Trophoblast cell (in vitro differentiated cells and primary cell): ENCODE data around the gene NDNF.

ENCODE experiments used
- DNase-seq, 2 donors: peaks; one replicate each; pipeline ENCODE4 v3.0.0-alpha.2; 2016
- H2AFZ ChIP-seq: 2 replicates; pipeline ENCODE4 v1.6.1; 2013; ENCODE audit warnings: low read length, moderate library complexity, mild to moderate bottlenecking; ENCODE audit not compliant: insufficient read depth, poor library complexity
- H2AK5ac ChIP-seq: 2 replicates; pipeline ENCODE4 v1.6.1; 2013; ENCODE audit warnings: mild to moderate bottlenecking, low read length
- H2BK120ac ChIP-seq: 2 replicates; pipeline ENCODE4 v1.6.1; 2013; ENCODE audit warnings: low read length, mild to moderate bottlenecking, moderate library complexity; ENCODE audit not compliant: insufficient read depth, poor library complexity
- H2BK12ac ChIP-seq: 2 replicates; pipeline ENCODE4 v1.6.1; 2013; ENCODE audit warnings: mild to moderate bottlenecking, low read length, moderate library complexity
- H2BK5ac ChIP-seq: 2 replicates; pipeline ENCODE4 v1.6.1; 2013; ENCODE audit warnings: low read length, low read depth, moderate library complexity, mild to moderate bottlenecking; ENCODE audit not compliant: poor library complexity
- H3K14ac ChIP-seq: 2 replicates; pipeline ENCODE4 v1.6.1; 2013; ENCODE audit warnings: mild to moderate bottlenecking, low read length
- H3K18ac ChIP-seq: 2 replicates; pipeline ENCODE4 v1.6.1; 2013; ENCODE audit warnings: mild to moderate bottlenecking, low read length
- H3K23ac ChIP-seq: 2 replicates; pipeline ENCODE4 v1.6.1; 2013; ENCODE audit warnings: low read length
- H3K27ac ChIP-seq: 2 replicates; pipeline ENCODE4 v1.5.1; 2013; ENCODE audit warnings: low read depth, mild to moderate bottlenecking, inconsistent platforms, low read length, moderate library complexity
- H3K27me3 ChIP-seq: 2 replicates; pipeline ENCODE4 v1.6.1; 2013; ENCODE audit warnings: inconsistent platforms, mild to moderate bottlenecking, low read length, moderate library complexity; ENCODE audit not compliant: insufficient read depth
- H3K36me3 ChIP-seq, 2 experiments: 1 replicate in 1 of 2; 2 replicates in 1 of 2; pipeline ENCODE4 v1.6.1; 2013; ENCODE audit warnings: low read length in 2 of 2, mild to moderate bottlenecking in 2 of 2, moderate library complexity in 1 of 2; ENCODE audit not compliant: insufficient read depth in 2 of 2, control insufficient read depth in 1 of 2
- H3K4ac ChIP-seq: 2 replicates; pipeline ENCODE4 v1.6.1; 2013; ENCODE audit warnings: low read depth, mild to moderate bottlenecking, low read length, moderate library complexity
- H3K4me1 ChIP-seq, 2 experiments: 1 replicate in 1 of 2; 2 replicates in 1 of 2; pipeline ENCODE4 v1.6.1; 2013; ENCODE audit warnings: low read length in 2 of 2, mild to moderate bottlenecking in 2 of 2, moderate library complexity in 1 of 2; ENCODE audit not compliant: insufficient read depth in 2 of 2, control insufficient read depth in 1 of 2
- H3K4me2 ChIP-seq: 2 replicates; pipeline ENCODE4 v1.6.1; 2013; ENCODE audit warnings: inconsistent platforms, mild to moderate bottlenecking, low read length, moderate library complexity
- H3K4me3 ChIP-seq: 2 replicates; pipeline ENCODE4 v1.5.1; 2013; ENCODE audit warnings: mild to moderate bottlenecking, low read depth, low read length, inconsistent platforms
- H3K79me1 ChIP-seq: one replicate; pipeline ENCODE4 v1.6.1; 2013; ENCODE audit warnings: low read length
- H3K79me2 ChIP-seq: 2 replicates; pipeline ENCODE4 v1.6.1; 2013; ENCODE audit warnings: low read length, mild to moderate bottlenecking; ENCODE audit not compliant: control insufficient read depth, insufficient read depth, poor library complexity
- H3K9ac ChIP-seq: 2 replicates; pipeline ENCODE4 v1.6.1; 2013; ENCODE audit warnings: mild to moderate bottlenecking, low read length
- H3K9me3 ChIP-seq: 2 replicates; pipeline ENCODE4 v1.6.1; 2013; ENCODE audit warnings: low read depth, mild to moderate bottlenecking, control low read depth, inconsistent platforms, low read length; ENCODE audit not compliant: insufficient read depth
- H4K12ac ChIP-seq: 2 replicates; pipeline ENCODE4 v1.6.1; 2013; ENCODE audit warnings: low read depth, mild to moderate bottlenecking, low read length, moderate library complexity
- H4K8ac ChIP-seq: 2 replicates; pipeline ENCODE4 v1.6.1; 2013; ENCODE audit warnings: low read depth, mild to moderate bottlenecking, low read length, moderate library complexity
- H4K91ac ChIP-seq: one replicate; pipeline ENCODE4 v1.6.1; 2013; ENCODE audit warnings: low read depth, mild to moderate bottlenecking, low read length, moderate library complexity
- WGBS: extraction: QIAGEN DNeasy Blood & Tissue Kit; methylation state at CpG from one replicate; pipeline ENCODE4 v1.1.7; 2013; ENCODE audit warnings: missing lambda C conversion rate; ENCODE audit not compliant: insufficient read length, insufficient coverage; ENCODE audit errors: extremely low coverage; 5-methylcytosine and 5-hydroxymethylcytosine counted together

The NDNF gene

GRCh38 chr4:121093261-121093660 lies 20.9 kb upstream of the NDNF start:
- H3K36me3 ChIP-seq: no peaks in the 10 kb centered on the region
- DNase-seq: no peak
- no peak overlapping the region for H3K4me2 ChIP-seq
- H3K14ac ChIP-seq: no peak overlapping the region
- H3K9ac ChIP-seq: no peak overlapping the region
- no peak overlapping the region for H4K91ac ChIP-seq
- H3K27ac ChIP-seq: no peak overlapping the region
- H2BK12ac ChIP-seq: no peak overlapping the region
- H2AFZ ChIP-seq: no peak overlapping the region
- H3K79me2 ChIP-seq: no peaks in the 10 kb centered on the region
- H4K12ac ChIP-seq: no peak overlapping the region
- no peak overlapping the region for H2BK120ac ChIP-seq
- no peaks in the 10 kb centered on the region for H3K9me3 ChIP-seq
- no peak overlapping the region for H3K4me3 ChIP-seq
- H3K4ac ChIP-seq: no peak overlapping the region
- no peak overlapping the region for H3K23ac ChIP-seq
- no peaks in the 10 kb centered on the region for H3K79me1 ChIP-seq
- no peak overlapping the region for H2BK5ac ChIP-seq
- no peaks in the 10 kb centered on the region for H3K4me1 ChIP-seq
- no peak overlapping the region for H2AK5ac ChIP-seq
- H4K8ac ChIP-seq: no peak overlapping the region
- no peak overlapping the region for H3K18ac ChIP-seq
- H3K27me3 ChIP-seq: no peaks in the 10 kb centered on the region

DNA sequence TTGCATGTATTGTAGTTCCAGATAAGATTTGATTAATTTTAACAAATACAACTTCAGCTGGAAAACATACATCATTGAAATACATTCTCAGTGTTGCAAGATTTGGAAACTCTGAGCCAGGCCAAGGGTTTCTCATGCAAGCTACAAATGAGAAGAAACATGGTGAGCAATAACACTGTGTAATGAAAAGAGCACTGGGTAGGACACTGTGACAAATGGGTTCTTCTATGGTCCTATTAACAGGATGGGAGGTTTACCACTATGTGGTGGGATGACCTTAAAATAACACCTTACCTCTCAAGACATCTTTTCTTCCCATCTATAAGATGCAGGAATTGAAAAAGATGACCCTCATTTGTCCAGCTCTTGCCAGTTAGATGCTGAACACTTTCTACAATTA lies 19.6 kb upstream of the NDNF start:
- Histone ChIP-seq H2BK120ac (no peak overlapping the region), H2AK5ac (no peak overlapping the region), H3K9me3 (no peaks in the 10 kb centered on the region), H3K4me3 (no peak overlapping the region), H2BK5ac (no peak overlapping the region), H4K91ac (no peak overlapping the region), H3K9ac (no peak overlapping the region), H3K23ac (no peak overlapping the region), H3K79me1 (no peaks in the 10 kb centered on the region), H4K12ac (no peak overlapping the region), H4K8ac (no peak overlapping the region), H2AFZ (no peak overlapping the region), H3K14ac (no peak overlapping the region), H3K79me2 (no peaks in the 10 kb centered on the region), H3K36me3 (no peaks in the 10 kb centered on the region), H2BK12ac (no peak overlapping the region), H3K18ac (no peak overlapping the region), H3K4ac (no peak overlapping the region), H3K4me2 (no peak overlapping the region), H3K27me3 (no peaks in the 10 kb centered on the region), H3K27ac (no peak overlapping the region), H3K4me1 (no peaks in the 10 kb centered on the region)
- DNase-seq: no peak

- no peak overlapping the region for H3K4me3 ChIP-seq
- H3K27ac ChIP-seq: no peak overlapping the region
- no peaks in the 10 kb centered on the region for H3K79me2 ChIP-seq
- no peaks in the 10 kb centered on the region for H3K36me3 ChIP-seq
- H2BK5ac ChIP-seq: no peak overlapping the region
- H3K27me3 ChIP-seq: no peaks in the 10 kb centered on the region
- no peak overlapping the region for H2AK5ac ChIP-seq
- H4K12ac ChIP-seq: no peak overlapping the region
- H3K4ac ChIP-seq: no peak overlapping the region
- H3K23ac ChIP-seq: no peak overlapping the region
- H4K91ac ChIP-seq: no peak overlapping the region
- no peaks in the 10 kb centered on the region for H3K9me3 ChIP-seq
- H3K79me1 ChIP-seq: no peaks in the 10 kb centered on the region
- no peak overlapping the region for H3K14ac ChIP-seq
- H3K4me1 ChIP-seq: no peaks in the 10 kb centered on the region
- no CpG with 5 or more reads among the region's 4 CpGs for WGBS
- H2BK120ac ChIP-seq: no peak overlapping the region
- H3K9ac ChIP-seq: no peak overlapping the region
- no peak overlapping the region for H2BK12ac ChIP-seq
- no peak overlapping the region for H4K8ac ChIP-seq
- no peak for DNase-seq
- no peak overlapping the region for H2AFZ ChIP-seq
- H3K18ac ChIP-seq: no peak overlapping the region
- H3K4me2 ChIP-seq: no peak overlapping the region
Observed at GRCh38 chr4:121088867-121089266, 16.5 kb upstream of the NDNF start.

DNA sequence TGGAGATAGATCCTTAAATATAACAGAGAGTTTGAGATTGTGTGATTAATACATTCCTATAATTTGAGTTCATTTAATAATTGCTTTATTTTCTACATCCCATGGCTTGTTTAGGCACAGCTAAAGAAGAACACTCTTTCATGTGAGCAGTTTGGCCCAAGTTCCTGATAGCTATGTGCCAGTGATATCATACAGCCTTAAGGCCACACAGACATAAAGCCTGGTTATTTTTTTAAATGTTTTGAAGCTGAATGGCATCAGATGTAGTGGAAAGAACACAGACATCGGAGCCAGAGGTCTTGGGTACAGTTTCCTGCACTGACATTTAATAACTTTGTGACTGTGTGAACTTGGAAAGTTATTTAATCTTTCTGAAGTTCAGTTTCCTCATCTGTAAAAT lies 7.0 kb upstream of the NDNF start:
- WGBS: no CpG with 5 or more reads among the region's 1 CpG
- no peak overlapping the region for H2AFZ ChIP-seq
- no peaks in the 10 kb centered on the region for H3K36me3 ChIP-seq
- no peak overlapping the region for H3K14ac ChIP-seq
- H3K4me3 ChIP-seq: no peak overlapping the region
- H3K4me1 ChIP-seq: peaks cover 0 to 1% of the 10 kb centered on the region in 2 experiments
- H2BK120ac ChIP-seq: no peak overlapping the region
- H2BK12ac ChIP-seq: no peak overlapping the region
- no peaks in the 10 kb centered on the region for H3K27me3 ChIP-seq
- H3K79me2 ChIP-seq: no peaks in the 10 kb centered on the region
- no peak overlapping the region for H3K9ac ChIP-seq
- H3K4ac ChIP-seq: no peak overlapping the region
- no peak for DNase-seq
- H3K9me3 ChIP-seq: no peaks in the 10 kb centered on the region
- H4K12ac ChIP-seq: no peak overlapping the region
- H3K4me2 ChIP-seq: no peak overlapping the region
- no peak overlapping the region for H4K91ac ChIP-seq
- no peak overlapping the region for H2AK5ac ChIP-seq
- H4K8ac ChIP-seq: no peak overlapping the region
- no peak overlapping the region for H2BK5ac ChIP-seq
- no peaks in the 10 kb centered on the region for H3K79me1 ChIP-seq
- H3K23ac ChIP-seq: no peak overlapping the region
- H3K27ac ChIP-seq: no peak overlapping the region
- H3K18ac ChIP-seq: no peak overlapping the region

- no peak overlapping the region for H4K8ac ChIP-seq
- no peak for DNase-seq
- H3K27me3 ChIP-seq: peaks cover 2% of the 10 kb centered on the region
- H2AFZ ChIP-seq: no peak overlapping the region
- WGBS: no CpG with 5 or more reads among the region's 5 CpGs
- H3K27ac ChIP-seq: no peak overlapping the region
- no peaks in the 10 kb centered on the region for H3K9me3 ChIP-seq
- peaks cover 2 to 6% of the 10 kb centered on the region in 2 experiments for H3K4me1 ChIP-seq
- no peaks in the 10 kb centered on the region for H3K36me3 ChIP-seq
- H3K23ac ChIP-seq: no peak overlapping the region
- no peak overlapping the region for H3K4me3 ChIP-seq
- no peak overlapping the region for H2AK5ac ChIP-seq
- no peaks in the 10 kb centered on the region for H3K79me2 ChIP-seq
- H3K79me1 ChIP-seq: peaks cover 3% of the 10 kb centered on the region
- no peak overlapping the region for H3K4ac ChIP-seq
- no peak overlapping the region for H3K18ac ChIP-seq
- H3K14ac ChIP-seq: no peak overlapping the region
- no peak overlapping the region for H4K12ac ChIP-seq
- H2BK120ac ChIP-seq: no peak overlapping the region
- no peak overlapping the region for H3K4me2 ChIP-seq
- no peak overlapping the region for H2BK12ac ChIP-seq
- H4K91ac ChIP-seq: no peak overlapping the region
- H2BK5ac ChIP-seq: no peak overlapping the region
- H3K9ac ChIP-seq: no peak overlapping the region
Observed at GRCh38 chr4:121077496-121077895, 5.2 kb upstream of the NDNF start.
